ENCODE results near the gene EXOSC10. TPM values are rescaled to one million over a fixed set of nuclear protein-coding genes. Genes with fewer than 3 reads are reported as not detected.
"Not testable (repeated sequence)": the region's sequence is repeated elsewhere in the genome, so short reads cannot be mapped to it uniquely, and the experiment has no call there.

The EXOSC10 gene
- polyA plus RNA-seq, 1 experiment = 72.1 TPM

- TF ChIP-seq CTCF (IDR thresholded peaks at IDR 0.05; ENCODE audit: insufficient read depth, low read depth, low read length) = no peak
- no peak for DNase-seq (ENCODE audit: low read depth)
- H3K36me3 ChIP-seq (ENCODE audit: control insufficient read depth, insufficient read depth, low read length) = no peaks in the 10 kb centered on the region
- ChIA-PET POLR2A (no interaction called here), CTCF (interaction anchor here (0.8 to 5.2 kb wide), 6 partner anchors 22 to 680 kb away, joined by 3 to 192 read pairs (median 16); partner anchors contain the start of gene SRM)
- peaks cover 4% of the 10 kb centered on the region for H3K27me3 ChIP-seq (ENCODE audit: control insufficient read depth, insufficient read depth, low read length)
- no peak overlapping the region for H3K4me3 ChIP-seq (ENCODE audit: low read depth, low read length)
Observed at GRCh38 chr1:11039351-11040104, 60.1 kb downstream of the EXOSC10 start.

DNA sequence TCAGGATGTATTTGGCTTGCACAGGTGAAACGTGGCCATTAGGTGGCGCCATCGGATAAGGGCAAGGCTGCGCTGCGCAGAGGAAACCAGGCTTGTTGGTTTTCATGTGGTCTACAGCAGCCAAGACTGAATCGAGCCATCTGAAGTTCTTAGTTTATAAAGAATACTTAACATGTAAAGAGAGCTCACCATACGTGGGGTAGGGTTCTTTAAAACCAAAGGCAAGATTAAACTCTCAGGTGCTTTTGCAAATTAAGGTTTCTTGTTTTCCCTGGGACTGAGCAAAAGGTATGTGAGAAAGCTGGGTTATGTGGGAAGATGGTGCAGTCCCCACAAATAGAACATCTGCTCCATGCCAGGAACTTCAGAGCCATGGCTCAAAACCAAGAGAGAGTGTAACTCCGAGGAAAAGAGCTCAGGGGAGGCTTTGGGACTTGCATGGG is 61.9 kb downstream of the EXOSC10 start:
- H3K4me3 ChIP-seq (ENCODE audit: low read depth, low read length) = no peak overlapping the region
- H3K36me3 ChIP-seq (ENCODE audit: control insufficient read depth, insufficient read depth, low read length) = no peaks in the 10 kb centered on the region
- DNase-seq (ENCODE audit: low read depth) = peak; percentile 26
- peaks cover 4% of the 10 kb centered on the region for H3K27me3 ChIP-seq (ENCODE audit: control insufficient read depth, insufficient read depth, low read length)
- TF ChIP-seq CTCF (IDR thresholded peaks at IDR 0.05; ENCODE audit: insufficient read depth, low read depth, low read length) = peak; percentile 96
- ChIA-PET CTCF (interaction anchor here (0.6 to 5.2 kb wide), 57 partner anchors 9 to 1148 kb away, joined by 3 to 192 read pairs (median 5); partner anchors contain the start of genes AGTRAP, EXOSC10, FBXO2 and FBXO6), POLR2A (no interaction called here)

GRCh38 chr1:11037019-11037739 is 62.5 kb downstream of the EXOSC10 start:
- POLR2A ChIA-PET; H3K4me3 ChIP-seq (ENCODE audit: low read depth, low read length); H3K36me3 ChIP-seq (ENCODE audit: control insufficient read depth, insufficient read depth, low read length); H3K27me3 ChIP-seq (ENCODE audit: control insufficient read depth, insufficient read depth, low read length); DNase-seq (ENCODE audit: low read depth): not testable (repeated sequence)
- CTCF ChIA-PET = interaction anchor here (0.6 to 5.2 kb wide), 54 partner anchors 9 to 1148 kb away, joined by 3 to 192 read pairs (median 5); partner anchors contain the start of genes AGTRAP, EXOSC10, FBXO2 and FBXO6

- no peaks in the 10 kb centered on the region for H3K36me3 ChIP-seq (ENCODE audit: control insufficient read depth, insufficient read depth, low read length)
- no peak for DNase-seq (ENCODE audit: low read depth)
- no peak overlapping the region for H3K4me3 ChIP-seq (ENCODE audit: low read depth, low read length)
- H3K27me3 ChIP-seq (ENCODE audit: control insufficient read depth, insufficient read depth, low read length) = no peaks in the 10 kb centered on the region; the same call in 1 of the 2 replicates
- POLR2A ChIA-PET = no interaction called here
- CTCF ChIA-PET = interaction anchor here (0.9 to 1.9 kb wide), 4 partner anchors 46 to 614 kb away, joined by 3 to 5 read pairs (median 4); no protein-coding TSS in a partner anchor
- no peak for TF ChIP-seq CTCF (IDR thresholded peaks at IDR 0.05; ENCODE audit: insufficient read depth, low read depth, low read length)
Observed at GRCh38 chr1:11031624-11032262, 67.9 kb downstream of the EXOSC10 start.

GRCh38 chr1:11030865-11031264 is 68.8 kb downstream of the EXOSC10 start:
- POLR2A ChIA-PET = no interaction called here
- no peak for DNase-seq (ENCODE audit: low read depth)
- H3K36me3 ChIP-seq (ENCODE audit: control insufficient read depth, insufficient read depth, low read length) = peaks cover 2% of the 10 kb centered on the region; the same call in 1 of the 2 replicates
- no peak for TF ChIP-seq CTCF (IDR thresholded peaks at IDR 0.05; ENCODE audit: insufficient read depth, low read depth, low read length)
- H3K27me3 ChIP-seq (ENCODE audit: control insufficient read depth, insufficient read depth, low read length) = no peaks in the 10 kb centered on the region; the same call in 1 of the 2 replicates
- H3K4me3 ChIP-seq (ENCODE audit: low read depth, low read length) = no peak overlapping the region
- CTCF ChIA-PET = interaction anchor here (0.9 to 1.9 kb wide), 2 partner anchors 47 to 211 kb away, joined by 3 to 4 read pairs; no protein-coding TSS in a partner anchor

Data from BJ (cell line).